ENCODE data around the gene CARMIL3.
A peak's percentile ranks its signal among the peaks of the same experiment; 100 is the strongest.
"Not testable (repeated sequence)": the region's sequence is repeated elsewhere in the genome, so short reads cannot be mapped to it uniquely, and the experiment has no call there.

Gene CARMIL3

GRCh38 chr14:24037658-24038037 lies 14.2 kb upstream of the CARMIL3 start:
- DNase-seq: no peak

DNA sequence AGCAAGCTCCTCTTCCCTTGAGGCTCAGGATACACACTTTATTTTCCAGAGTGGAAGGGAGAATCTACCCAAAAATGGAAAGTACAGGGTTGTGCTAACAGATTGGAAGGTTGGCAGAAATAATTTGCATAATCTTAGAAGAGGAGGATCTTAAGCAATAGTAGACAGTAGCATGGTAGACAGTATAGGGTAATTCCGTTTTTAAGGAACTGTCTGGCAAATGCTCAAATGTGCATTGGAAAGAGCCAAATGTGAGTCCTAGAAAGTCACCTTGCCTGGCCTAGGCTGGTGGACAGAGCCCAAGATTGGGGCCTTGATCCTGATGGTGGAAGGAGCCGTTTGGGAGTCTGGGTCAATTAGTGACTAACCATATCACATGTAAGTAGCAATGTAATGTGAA lies 13.1 kb upstream of the CARMIL3 start:
- no peak for DNase-seq

GRCh38 chr14:24040692-24041091 lies 11.1 kb upstream of the CARMIL3 start:
- DNase-seq: no peak

- no peak for DNase-seq
These were observed 9.1 kb upstream of the CARMIL3 start for GRCh38 chr14:24042746-24043145.

- not testable (repeated sequence) for DNase-seq
These were observed 2.8 kb upstream of the CARMIL3 start for GRCh38 chr14:24049002-24049401.

DNA sequence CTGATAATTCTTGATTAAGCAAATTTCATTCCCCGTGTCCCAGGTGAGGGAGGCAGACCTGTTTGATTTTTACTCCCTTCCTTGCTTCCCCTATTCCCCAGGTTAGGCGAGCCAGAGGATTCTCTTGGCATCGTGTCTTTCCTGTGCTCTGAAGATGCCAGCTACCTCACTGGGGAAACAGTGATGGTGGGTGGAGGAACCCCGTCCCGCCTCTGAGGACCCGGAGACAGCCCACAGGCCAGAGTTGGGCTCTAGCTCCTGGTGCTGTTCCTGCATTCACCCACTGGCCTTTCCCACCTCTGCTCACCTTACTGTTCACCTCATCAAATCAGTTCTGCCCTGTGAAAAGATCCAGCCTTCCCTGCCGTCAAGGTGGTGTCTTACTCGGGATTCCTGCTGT lies 1.1 kb upstream of the CARMIL3 start:
- not testable (repeated sequence) for DNase-seq

GRCh38 chr14:24051176-24051788 lies 527 bp upstream of the CARMIL3 start:
- no peak for DNase-seq

DNA sequence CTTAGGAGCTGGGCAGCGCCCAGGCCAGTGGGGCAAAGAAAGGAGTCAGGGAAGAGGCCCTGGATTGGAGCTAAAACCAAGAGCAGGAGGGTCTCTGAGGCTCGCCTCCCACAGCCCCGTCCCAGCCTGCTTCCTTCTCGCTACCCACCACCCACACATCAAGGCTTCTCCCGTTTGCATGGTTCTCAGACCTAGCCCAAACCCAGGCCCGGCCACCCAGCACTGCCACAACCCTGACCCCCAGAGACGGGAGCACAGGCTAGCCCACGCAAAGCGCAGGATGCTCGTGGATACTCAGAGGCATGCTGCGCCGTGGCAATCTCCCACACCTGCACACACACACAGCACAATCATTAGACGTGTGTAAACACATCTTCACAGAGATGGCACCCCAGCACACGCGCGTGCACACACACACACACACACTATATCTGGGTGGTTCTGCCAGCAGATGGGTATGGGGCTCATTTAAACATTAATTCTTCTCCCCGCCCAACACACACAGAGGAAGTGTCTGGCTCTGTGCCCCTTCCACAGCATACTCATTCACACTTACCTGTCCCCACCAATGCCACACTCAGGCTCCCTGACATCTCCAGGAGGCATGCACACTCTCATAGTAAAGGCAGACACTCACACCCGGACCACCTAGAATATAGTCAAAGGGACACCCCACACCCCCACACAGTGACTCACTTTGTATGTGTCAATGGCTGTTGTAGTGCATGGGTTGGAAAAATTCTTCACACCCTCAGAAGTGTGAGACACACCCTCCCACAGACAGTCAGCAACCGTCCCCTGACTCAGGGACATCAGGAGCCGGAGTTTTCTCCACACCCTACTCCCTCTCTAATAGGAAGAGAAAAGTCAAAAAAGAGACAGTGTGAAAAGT lies 1.1 kb downstream of the CARMIL3 start:
- peak; percentile 64 for DNase-seq

DNA sequence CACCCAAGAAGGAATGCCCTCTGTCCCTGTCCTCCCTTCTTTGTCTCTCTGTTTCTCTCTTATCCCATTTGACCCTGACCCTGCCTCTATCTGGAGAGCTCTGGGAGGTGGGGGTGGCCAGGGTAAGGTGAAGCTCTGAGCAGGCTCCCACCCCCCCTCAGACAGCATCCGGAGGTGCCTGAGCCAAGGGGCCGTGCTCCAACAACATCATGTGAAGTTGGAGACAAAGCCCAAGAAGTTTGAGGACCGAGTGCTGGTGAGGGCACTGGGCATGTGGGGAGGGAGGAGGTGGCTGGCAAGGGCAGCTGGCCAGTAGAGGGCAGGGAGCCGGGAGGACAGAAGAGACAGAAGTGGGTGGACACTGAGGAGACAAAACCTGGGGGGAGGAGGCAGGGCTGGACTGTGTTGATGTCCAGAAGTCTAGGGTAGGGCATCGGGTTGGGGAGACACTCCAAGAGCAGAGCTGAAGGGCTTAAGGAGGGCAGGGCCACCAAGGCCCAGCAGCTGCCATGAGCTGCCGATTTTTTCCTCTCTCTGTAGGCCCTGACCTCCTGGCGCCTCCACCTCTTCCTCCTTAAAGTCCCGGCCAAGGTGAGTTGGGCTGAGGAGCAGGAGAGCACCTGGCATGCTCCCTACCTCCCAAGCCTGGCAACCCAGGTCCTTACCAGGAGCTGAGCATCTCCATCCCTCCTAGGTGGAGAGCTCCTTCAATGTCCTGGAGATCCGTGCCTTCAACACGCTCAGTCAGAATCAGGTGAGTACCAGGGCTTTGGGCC lies 1.9 kb downstream of the CARMIL3 start:
- DNase-seq: no peak

DNA sequence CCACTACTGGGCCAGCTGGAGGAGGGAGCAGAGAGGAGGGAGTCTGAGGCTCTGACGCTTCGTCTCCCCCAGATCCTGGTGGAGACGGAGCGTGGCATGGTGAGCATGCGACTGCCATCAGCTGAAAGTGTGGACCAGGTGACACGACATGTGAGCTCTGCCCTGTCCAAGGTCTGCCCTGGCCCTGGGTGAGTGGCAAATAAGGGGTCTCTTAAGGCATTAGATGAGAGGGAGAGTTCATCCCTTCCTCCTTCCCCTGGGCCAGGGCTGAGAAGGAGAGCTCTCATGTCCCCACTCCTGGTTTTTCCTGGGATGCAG lies 2.5 kb downstream of the CARMIL3 start:
- no peak for DNase-seq

GRCh38 chr14:24054646-24055045 lies 2.8 kb downstream of the CARMIL3 start:
- no peak for DNase-seq

DNA sequence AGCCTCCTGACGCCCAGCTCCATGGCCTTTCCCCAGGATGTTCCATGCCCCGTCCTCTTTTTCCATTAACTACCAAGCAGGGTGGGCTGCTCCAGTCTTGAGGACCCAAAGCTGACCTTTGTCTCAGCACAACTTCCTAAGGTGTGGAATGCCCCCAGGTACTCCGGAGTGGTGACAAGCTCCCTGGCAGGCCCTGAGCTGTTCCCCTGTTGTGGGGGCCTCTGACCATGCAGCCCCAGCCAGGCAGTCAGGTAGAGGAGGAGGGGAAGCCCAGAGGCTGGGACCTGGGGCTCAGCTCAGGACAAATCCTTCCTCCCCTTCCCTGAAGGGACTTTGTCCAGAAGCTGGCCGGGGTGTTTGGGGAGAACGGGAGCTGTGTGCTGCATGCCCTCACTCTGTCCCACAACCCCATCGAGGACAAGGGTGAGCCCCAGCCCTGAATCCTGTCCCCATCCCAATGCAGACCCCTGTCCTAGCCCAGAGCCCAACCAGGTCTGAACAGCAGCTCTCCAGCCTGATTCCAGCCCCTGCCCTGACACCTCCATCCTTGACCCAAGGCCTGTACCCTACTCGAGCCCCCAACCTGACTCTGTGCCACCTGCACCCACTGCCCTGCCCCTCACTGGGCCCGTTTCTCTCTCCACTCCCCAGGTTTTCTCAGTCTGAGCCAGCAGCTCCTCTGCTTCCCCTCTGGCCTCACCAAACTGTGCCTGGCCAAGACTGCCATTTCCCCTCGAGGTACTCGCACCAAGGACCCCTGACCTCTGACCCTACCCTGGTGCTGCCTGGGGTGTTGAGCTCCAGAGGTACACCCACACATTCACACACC lies 4.4 kb downstream of the CARMIL3 start:
- DNase-seq: no peak

GRCh38 chr14:24056800-24057184 lies 5.0 kb downstream of the CARMIL3 start:
- no peak for DNase-seq

DNA sequence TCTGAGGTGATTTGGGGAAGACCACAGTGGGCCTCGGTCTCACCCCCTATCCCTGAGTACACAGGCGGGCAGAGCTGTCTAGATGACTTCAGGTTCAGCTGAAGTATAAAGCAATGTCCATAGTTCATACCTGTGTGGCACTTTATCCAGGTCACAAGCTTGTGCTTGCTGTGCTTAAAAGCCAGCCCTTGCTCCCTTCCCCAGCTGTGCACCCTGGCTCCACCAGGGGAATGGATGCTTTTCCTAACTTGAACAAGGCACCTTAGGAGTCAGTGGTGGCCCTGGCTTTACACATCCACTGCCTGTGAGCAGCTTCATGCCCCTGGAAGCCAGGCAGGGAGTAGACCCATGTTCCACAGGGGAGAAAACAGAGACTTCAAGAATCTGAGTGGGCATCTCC lies 5.5 kb downstream of the CARMIL3 start:
- DNase-seq: no peak

DNA sequence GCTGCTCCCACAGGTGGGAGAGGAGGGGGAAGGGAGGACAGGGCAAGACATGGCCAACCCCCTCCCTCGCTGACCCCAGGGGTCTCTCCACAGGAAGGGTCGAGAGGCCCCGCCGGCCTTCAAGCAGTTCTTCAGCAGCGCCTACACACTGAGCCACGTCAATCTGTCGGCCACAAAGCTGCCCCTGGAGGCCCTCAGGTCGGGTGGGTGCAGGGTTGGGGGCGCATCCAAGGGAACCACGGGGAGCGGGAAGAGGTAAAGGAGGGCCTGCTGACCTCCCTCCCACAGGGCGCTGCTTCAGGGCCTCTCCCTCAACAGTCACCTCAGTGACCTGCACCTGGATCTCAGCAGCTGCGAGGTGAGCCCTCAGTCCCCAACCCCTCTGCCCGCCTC lies 6.1 kb downstream of the CARMIL3 start:
- DNase-seq: no peak

DNA sequence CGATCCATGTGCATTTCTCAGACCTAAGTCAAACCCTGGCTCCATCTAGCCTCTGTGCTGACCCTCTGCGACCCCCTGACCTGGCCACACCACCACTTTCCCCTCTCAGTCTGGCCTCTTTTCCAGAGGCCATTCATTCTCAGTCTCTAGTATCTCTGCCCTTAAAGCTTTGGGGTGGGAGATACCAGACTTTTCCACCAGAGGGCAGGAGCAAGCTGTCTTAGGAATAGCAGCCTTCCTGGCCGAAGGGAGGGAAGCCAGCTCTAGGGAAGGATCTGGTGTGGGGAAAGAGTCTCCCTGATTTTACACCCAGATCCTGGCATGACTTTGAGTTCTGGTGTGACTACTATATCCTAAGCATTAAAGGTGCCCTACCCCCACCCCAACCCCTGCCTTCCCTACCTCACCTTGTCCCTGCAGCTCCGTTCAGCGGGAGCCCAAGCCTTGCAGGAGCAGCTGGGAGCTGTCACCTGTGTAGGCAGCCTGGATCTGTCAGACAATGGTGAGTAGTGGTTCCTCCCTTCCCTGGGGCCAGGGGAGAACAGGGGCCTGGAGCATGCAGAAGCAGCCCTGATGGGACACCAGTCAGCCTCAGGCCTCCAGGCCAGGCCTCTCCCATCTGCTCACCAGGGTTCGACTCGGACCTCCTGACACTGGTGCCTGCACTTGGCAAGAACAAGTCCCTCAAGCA lies 6.6 kb downstream of the CARMIL3 start:
- DNase-seq: no peak

GRCh38 chr14:24058951-24059475 lies 7.2 kb downstream of the CARMIL3 start:
- DNase-seq: no peak

GRCh38 chr14:24059841-24060388 lies 8.1 kb downstream of the CARMIL3 start:
- no peak for DNase-seq

DNA sequence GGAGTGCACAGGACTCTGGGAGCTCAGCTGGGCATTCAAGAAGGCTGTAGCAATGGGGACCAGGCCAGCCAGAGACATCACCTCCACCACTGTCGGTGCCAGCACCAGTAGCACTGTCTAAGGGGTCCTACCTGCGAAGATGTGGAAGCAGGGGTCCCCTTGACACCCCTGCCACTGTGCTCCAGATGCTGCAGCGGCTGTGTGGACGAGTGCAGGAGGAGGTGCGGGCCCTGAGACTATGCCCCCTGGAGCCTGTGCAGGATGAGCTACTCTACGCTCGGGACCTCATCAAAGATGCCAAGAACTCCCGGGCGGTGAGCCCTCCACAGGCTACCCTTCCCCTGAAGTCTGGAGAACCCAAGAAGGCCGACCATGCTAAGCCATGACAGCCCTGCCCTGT lies 8.6 kb downstream of the CARMIL3 start:
- DNase-seq: no peak

DNA sequence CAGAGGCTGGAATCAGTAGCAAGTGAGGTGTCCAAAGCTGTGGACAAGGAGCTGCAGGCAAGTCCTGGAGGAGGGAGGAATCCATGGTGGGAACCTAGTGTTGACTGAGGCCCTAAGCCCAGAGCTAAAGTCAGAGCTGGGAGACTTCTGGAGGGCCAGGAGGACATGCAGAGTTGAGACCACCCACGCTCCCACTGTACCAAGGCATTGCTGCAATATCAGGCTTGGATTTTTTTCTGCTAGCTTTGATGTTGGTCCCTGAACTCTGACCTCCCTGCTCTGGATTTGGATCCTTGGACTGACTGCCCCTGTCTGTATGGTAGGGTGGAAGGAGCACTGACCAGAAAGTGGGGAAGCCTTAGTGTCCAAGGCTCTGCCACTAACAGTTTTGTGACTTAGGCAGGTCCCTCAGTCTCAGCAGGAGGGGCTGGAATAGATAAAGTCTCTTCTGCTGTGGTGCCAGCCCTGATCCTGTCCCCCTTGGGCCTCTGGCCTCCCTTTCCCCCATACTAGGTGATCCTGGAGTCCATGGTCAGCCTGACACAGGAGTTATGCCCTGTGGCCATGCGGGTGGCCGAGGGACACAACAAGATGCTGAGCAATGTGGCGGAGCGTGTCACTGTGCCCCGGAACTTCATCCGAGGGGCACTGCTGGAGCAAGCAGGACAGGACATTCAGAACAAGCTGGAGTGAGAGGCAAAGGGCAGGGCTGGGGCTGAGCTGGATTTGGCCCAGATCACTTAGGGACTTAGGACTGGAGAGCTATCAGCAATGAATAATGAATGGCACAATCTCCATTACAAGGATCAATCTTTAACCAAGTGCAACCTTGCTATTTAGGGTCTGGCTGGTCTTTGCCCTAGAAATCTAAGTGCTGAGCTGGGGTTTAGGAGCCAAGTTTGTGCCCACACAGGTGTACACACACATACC lies 9.4 kb downstream of the CARMIL3 start:
- no peak for DNase-seq
